HEK293 (cell line): ENCODE data around the gene BMX.

ENCODE experiments used
- CTCF ChIA-PET: fragments of 350-600 bp; formaldehyde crosslinking; extraction: SDS; loops from one replicate; lab custom pipeline; 2021; ENCODE audit warnings: antibody characterized with exemption; lab: Yijun Ruan, JAX
- POLR2A ChIA-PET: fragments of 300-600 bp; formaldehyde crosslinking; extraction: SDS; loops from one replicate; lab custom pipeline; 2020; ENCODE audit warnings: antibody characterized with exemption, inconsistent platforms; lab: Yijun Ruan, JAX
- H3K27ac ChIP-seq: fragments of 200-500 bp; sonication (Bioruptor generic); 2 replicates; pipeline ENCODE4 v1.5.1; 2014; ENCODE audit warnings: low read depth, low read length, control low read depth, inconsistent platforms; ENCODE audit errors: extremely low read depth
- H3K36me3 ChIP-seq, 2 experiments: fragments of 200-500 bp in 1 of 2; sonication (Bioruptor generic) in 1 of 2; 1 replicate in 1 of 2; 2 replicates in 1 of 2; pipeline ENCODE4 v1.5.1; 2014 to 2017; ENCODE audit warnings: inconsistent platforms in 2 of 2, low read length in 2 of 2; ENCODE audit not compliant: control insufficient read depth in 2 of 2, insufficient read depth in 1 of 2
- H3K4me1 ChIP-seq: fragments of 200-500 bp; sonication (Bioruptor generic); 2 replicates; pipeline ENCODE4 v1.5.1; 2014; ENCODE audit warnings: mild to moderate bottlenecking, low read length, inconsistent platforms; ENCODE audit not compliant: control insufficient read depth, insufficient read depth
- H3K4me3 ChIP-seq: 2 replicates; pipeline ENCODE4 v1.5.1; 2011; ENCODE audit warnings: low read depth, mild to moderate bottlenecking, control low read depth, low read length, moderate library complexity
- H3K9me3 ChIP-seq: fragments of 200-500 bp; sonication (Bioruptor generic); 2 replicates; pipeline ENCODE4 v1.5.1; 2014; ENCODE audit warnings: low read depth, low read length, inconsistent platforms; ENCODE audit not compliant: control insufficient read depth, insufficient read depth
- SETDB1 ChIP-seq: IDR thresholded peaks from one replicate; pipeline ENCODE4 v1.6.1; 2017; ENCODE audit warnings: mild to moderate bottlenecking, low read length, moderate library complexity, mixed read lengths; ENCODE audit not compliant: insufficient read length
- ZBTB44 ChIP-seq: fragments of 450-650 bp; IDR thresholded peaks from 2 replicates; pipeline ENCODE4 v1.5.1; 2018; ENCODE audit warnings: missing biosample characterization, mild to moderate bottlenecking, missing genetic modification characterization
- ZNF133 ChIP-seq: fragments of 450-650 bp; formaldehyde crosslinking; IDR thresholded peaks from 2 replicates; pipeline ENCODE4 v1.5.1; 2016; ENCODE audit warnings: missing biosample characterization, missing genetic modification characterization
- ZNF16 ChIP-seq: fragments of 450-650 bp; formaldehyde crosslinking; IDR thresholded peaks from 2 replicates; pipeline ENCODE4 v1.5.1; 2016; ENCODE audit warnings: low read depth, missing biosample characterization, missing genetic modification characterization
- ZNF175 ChIP-seq: fragments of 450-650 bp; formaldehyde crosslinking; IDR thresholded peaks from 2 replicates; pipeline ENCODE4 v1.5.1; 2016; ENCODE audit warnings: missing biosample characterization, missing genetic modification characterization
- ZNF24 ChIP-seq: fragments of 450-650 bp; formaldehyde crosslinking; IDR thresholded peaks from 2 replicates; pipeline ENCODE4 v1.5.1; 2016; ENCODE audit warnings: missing biosample characterization, missing genetic modification characterization
- ZNF449 ChIP-seq: fragments of 450-650 bp; formaldehyde crosslinking; IDR thresholded peaks from 2 replicates; pipeline ENCODE4 v1.5.1; 2017; ENCODE audit warnings: missing biosample characterization, mild to moderate bottlenecking, missing genetic modification characterization, moderate library complexity
- ZNF610 ChIP-seq: fragments of 450-650 bp; formaldehyde crosslinking; IDR thresholded peaks from 2 replicates; pipeline ENCODE4 v1.5.1; 2016; ENCODE audit warnings: missing biosample characterization, missing genetic modification characterization, borderline replicate concordance
- ZNF623 ChIP-seq: fragments of 450-650 bp; formaldehyde crosslinking; IDR thresholded peaks from 2 replicates; pipeline ENCODE4 v1.5.1; 2016; ENCODE audit warnings: missing biosample characterization, missing genetic modification characterization
- ZNF626 ChIP-seq: fragments of 450-650 bp; sonication (Bioruptor Pico); formaldehyde crosslinking; IDR thresholded peaks from 2 replicates; pipeline ENCODE4 v1.5.1; 2018; ENCODE audit warnings: missing biosample characterization, missing genetic modification characterization, inconsistent platforms
- ZNF707 ChIP-seq: fragments of 450-650 bp; formaldehyde crosslinking; IDR thresholded peaks from 2 replicates; pipeline ENCODE4 v1.5.1; 2016; ENCODE audit warnings: missing biosample characterization, missing genetic modification characterization
- ZNF776 ChIP-seq: fragments of 450-650 bp; formaldehyde crosslinking; IDR thresholded peaks from 2 replicates; pipeline ENCODE4 v1.5.0; 2017; ENCODE audit warnings: missing biosample characterization, missing genetic modification characterization, borderline replicate concordance
- ZNF792 ChIP-seq: fragments of 450-650 bp; formaldehyde crosslinking; IDR thresholded peaks from 2 replicates; pipeline ENCODE4 v1.5.1; 2016; ENCODE audit warnings: missing biosample characterization, missing genetic modification characterization
- TF ChIP-seq, protein P1 (sequence below): fragments of 450-650 bp; formaldehyde crosslinking; IDR thresholded peaks from 2 replicates; pipeline ENCODE4 v1.5.1; 2017; ENCODE audit warnings: missing biosample characterization, missing genetic modification characterization
- TF ChIP-seq, protein P2 (sequence below): fragments of 450-650 bp; formaldehyde crosslinking; IDR thresholded peaks from 2 replicates; pipeline ENCODE4 v1.5.1; 2016; ENCODE audit warnings: missing biosample characterization, missing genetic modification characterization
- TF ChIP-seq, protein P3 (sequence below): fragments of 450-650 bp; IDR thresholded peaks from 2 replicates; pipeline ENCODE4 v1.5.1; 2018; ENCODE audit warnings: missing biosample characterization, missing genetic modification characterization
- TF ChIP-seq, protein P4 (sequence below): fragments of 450-650 bp; formaldehyde crosslinking; IDR thresholded peaks from 2 replicates; pipeline ENCODE4 v1.5.1; 2016; ENCODE audit warnings: missing biosample characterization, missing genetic modification characterization
- TF ChIP-seq, protein P5 (sequence below): fragments of 450-650 bp; formaldehyde crosslinking; IDR thresholded peaks from 2 replicates; pipeline ENCODE4 v1.5.1; 2016; ENCODE audit warnings: missing biosample characterization, missing genetic modification characterization

BMX gene

GRCh38 chrX:15505101-15505500, 4.5 kb downstream of the BMX start (continued):
- TF ChIP-seq, protein P1, sequence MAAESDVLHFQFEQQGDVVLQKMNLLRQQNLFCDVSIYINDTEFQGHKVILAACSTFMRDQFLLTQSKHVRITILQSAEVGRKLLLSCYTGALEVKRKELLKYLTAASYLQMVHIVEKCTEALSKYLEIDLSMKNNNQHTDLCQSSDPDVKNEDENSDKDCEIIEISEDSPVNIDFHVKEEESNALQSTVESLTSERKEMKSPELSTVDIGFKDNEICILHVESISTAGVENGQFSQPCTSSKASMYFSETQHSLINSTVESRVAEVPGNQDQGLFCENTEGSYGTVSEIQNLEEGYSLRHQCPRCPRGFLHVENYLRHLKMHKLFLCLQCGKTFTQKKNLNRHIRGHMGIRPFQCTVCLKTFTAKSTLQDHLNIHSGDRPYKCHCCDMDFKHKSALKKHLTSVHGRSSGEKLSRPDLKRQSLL (tag by site-specific recombination), result no peak
- TF ChIP-seq ZNF449 (tag by site-specific recombination), result no peak
- TF ChIP-seq, protein P2, sequence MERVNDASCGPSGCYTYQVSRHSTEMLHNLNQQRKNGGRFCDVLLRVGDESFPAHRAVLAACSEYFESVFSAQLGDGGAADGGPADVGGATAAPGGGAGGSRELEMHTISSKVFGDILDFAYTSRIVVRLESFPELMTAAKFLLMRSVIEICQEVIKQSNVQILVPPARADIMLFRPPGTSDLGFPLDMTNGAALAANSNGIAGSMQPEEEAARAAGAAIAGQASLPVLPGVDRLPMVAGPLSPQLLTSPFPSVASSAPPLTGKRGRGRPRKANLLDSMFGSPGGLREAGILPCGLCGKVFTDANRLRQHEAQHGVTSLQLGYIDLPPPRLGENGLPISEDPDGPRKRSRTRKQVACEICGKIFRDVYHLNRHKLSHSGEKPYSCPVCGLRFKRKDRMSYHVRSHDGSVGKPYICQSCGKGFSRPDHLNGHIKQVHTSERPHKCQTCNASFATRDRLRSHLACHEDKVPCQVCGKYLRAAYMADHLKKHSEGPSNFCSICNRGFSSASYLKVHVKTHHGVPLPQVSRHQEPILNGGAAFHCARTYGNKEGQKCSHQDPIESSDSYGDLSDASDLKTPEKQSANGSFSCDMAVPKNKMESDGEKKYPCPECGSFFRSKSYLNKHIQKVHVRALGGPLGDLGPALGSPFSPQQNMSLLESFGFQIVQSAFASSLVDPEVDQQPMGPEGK (tag by site-specific recombination), result no peak
- no peak for TF ChIP-seq ZNF776
- no peak for TF ChIP-seq ZNF24
- no peak for TF ChIP-seq ZBTB44 (tag by site-specific recombination)
- no peak for TF ChIP-seq SETDB1
- TF ChIP-seq ZNF16 (tag by site-specific recombination), result no peak
- TF ChIP-seq, protein P3, sequence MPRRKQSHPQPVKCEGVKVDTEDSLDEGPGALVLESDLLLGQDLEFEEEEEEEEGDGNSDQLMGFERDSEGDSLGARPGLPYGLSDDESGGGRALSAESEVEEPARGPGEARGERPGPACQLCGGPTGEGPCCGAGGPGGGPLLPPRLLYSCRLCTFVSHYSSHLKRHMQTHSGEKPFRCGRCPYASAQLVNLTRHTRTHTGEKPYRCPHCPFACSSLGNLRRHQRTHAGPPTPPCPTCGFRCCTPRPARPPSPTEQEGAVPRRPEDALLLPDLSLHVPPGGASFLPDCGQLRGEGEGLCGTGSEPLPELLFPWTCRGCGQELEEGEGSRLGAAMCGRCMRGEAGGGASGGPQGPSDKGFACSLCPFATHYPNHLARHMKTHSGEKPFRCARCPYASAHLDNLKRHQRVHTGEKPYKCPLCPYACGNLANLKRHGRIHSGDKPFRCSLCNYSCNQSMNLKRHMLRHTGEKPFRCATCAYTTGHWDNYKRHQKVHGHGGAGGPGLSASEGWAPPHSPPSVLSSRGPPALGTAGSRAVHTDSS (tag by site-specific recombination), result no peak
- TF ChIP-seq ZNF610, result no peak
- TF ChIP-seq, protein P4, sequence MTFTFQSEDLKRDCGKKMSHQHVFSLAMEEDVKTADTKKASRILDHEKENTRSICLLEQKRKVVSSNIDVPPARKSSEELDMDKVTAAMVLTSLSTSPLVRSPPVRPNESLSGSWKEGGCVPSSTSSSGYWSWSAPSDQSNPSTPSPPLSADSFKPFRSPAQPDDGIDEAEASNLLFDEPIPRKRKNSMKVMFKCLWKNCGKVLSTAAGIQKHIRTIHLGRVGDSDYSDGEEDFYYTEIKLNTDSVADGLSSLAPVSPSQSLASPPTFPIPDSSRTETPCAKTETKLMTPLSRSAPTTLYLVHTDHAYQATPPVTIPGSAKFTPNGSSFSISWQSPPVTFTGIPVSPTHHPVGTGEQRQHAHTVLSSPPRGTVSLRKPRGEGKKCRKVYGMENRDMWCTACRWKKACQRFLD (tag by site-specific recombination), result no peak

- H3K9me3 ChIP-seq, result no peaks in the 10 kb centered on the region
- H3K4me1 ChIP-seq, result no peaks in the 10 kb centered on the region
- H3K4me3 ChIP-seq, result no peak overlapping the region
- TF ChIP-seq, protein P5, sequence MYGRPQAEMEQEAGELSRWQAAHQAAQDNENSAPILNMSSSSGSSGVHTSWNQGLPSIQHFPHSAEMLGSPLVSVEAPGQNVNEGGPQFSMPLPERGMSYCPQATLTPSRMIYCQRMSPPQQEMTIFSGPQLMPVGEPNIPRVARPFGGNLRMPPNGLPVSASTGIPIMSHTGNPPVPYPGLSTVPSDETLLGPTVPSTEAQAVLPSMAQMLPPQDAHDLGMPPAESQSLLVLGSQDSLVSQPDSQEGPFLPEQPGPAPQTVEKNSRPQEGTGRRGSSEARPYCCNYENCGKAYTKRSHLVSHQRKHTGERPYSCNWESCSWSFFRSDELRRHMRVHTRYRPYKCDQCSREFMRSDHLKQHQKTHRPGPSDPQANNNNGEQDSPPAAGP (tag by site-specific recombination), result no peak
- TF ChIP-seq ZNF626 (tag by site-specific recombination), result no peak
- TF ChIP-seq ZNF133, result no peak
- no peak for TF ChIP-seq ZNF707 (tag by site-specific recombination)
- no peak for TF ChIP-seq ZNF792 (tag by site-specific recombination)
- TF ChIP-seq ZNF175 (tag by site-specific recombination), result no peak
- no peak for TF ChIP-seq ZNF623
- ChIA-PET POLR2A (no interaction called here), CTCF (interaction anchor here (0.5 to 1.5 kb wide), 3 partner anchors 9 to 345 kb away, joined by 3 to 4 read pairs (median 4); no protein-coding TSS in a partner anchor)
- H3K36me3 ChIP-seq, result no peaks in the 10 kb centered on the region
- no peak overlapping the region for H3K27ac ChIP-seq
Observed at GRCh38 chrX:15507005-15507404, 6.4 kb downstream of the BMX start.
